OCI-LY3 (cell line): ENCODE data around the gene HIKESHI.

Experiments
- H2AFZ ChIP-seq: fragments of 200-600, 300-600 bp; shearing (Covaris generic); 2 replicates; pipeline ENCODE4 v1.6.0; 2014; ENCODE audit warnings: antibody characterized with exemption, low read depth, low read length
- H3K27ac ChIP-seq: fragments of 200-600, 300-600 bp; sonication (generic); 2 replicates; pipeline ENCODE4 v1.5.1; 2014; ENCODE audit warnings: mild to moderate bottlenecking, low read length, moderate library complexity, mixed read lengths
- H3K27me3 ChIP-seq: fragments of 200-600, 300-600 bp; sonication (generic); 2 replicates; pipeline ENCODE4 v1.6.1; 2014; ENCODE audit warnings: low read depth, low read length, mixed read lengths
- H3K36me3 ChIP-seq: fragments of 200-600, 300-600 bp; sonication (generic); replicated peaks from 2 replicates; pipeline ENCODE3; 2014; ENCODE audit warnings: low read depth, low read length, mixed read lengths
- H3K4me1 ChIP-seq: fragments of 300-600, 200-600 bp; sonication (generic); 2 replicates; pipeline ENCODE4 v1.6.1; 2014; ENCODE audit warnings: low read length, mixed read lengths
- H3K4me2 ChIP-seq: fragments of 200-600, 300-600 bp; sonication (generic); 2 replicates; pipeline ENCODE4 v1.6.1; 2014; ENCODE audit warnings: low read length, mixed read lengths
- H3K4me3 ChIP-seq: fragments of 300-600, 200-600 bp; sonication (generic); 2 replicates; pipeline ENCODE4 v1.5.1; 2014; ENCODE audit warnings: antibody characterized with exemption, mild to moderate bottlenecking, low read length, moderate library complexity
- H3K79me2 ChIP-seq: fragments of 300-600, 200-600 bp; shearing (Covaris generic); 2 replicates; pipeline ENCODE4 v1.6.1; 2014; ENCODE audit warnings: mild to moderate bottlenecking, low read length, mixed read lengths
- H3K9ac ChIP-seq: fragments of 300-600, 200-600 bp; shearing (Covaris generic); 2 replicates; pipeline ENCODE4 v1.6.0; 2014; ENCODE audit warnings: mild to moderate bottlenecking, low read length, moderate library complexity
- H3K9me3 ChIP-seq: fragments of 200-600, 300-600 bp; shearing (Covaris generic); 2 replicates; pipeline ENCODE4 v1.6.1; 2014; ENCODE audit warnings: low read length, mixed read lengths; ENCODE audit not compliant: insufficient read depth
- H4K20me1 ChIP-seq: fragments of 200-600, 300-600 bp; sonication (generic); 2 replicates; pipeline ENCODE4 v1.6.1; 2016; ENCODE audit warnings: low read length, mixed read lengths; ENCODE audit not compliant: insufficient read depth
- CTCF ChIP-seq: fragments of 200-600, 300-600 bp; sonication (generic); IDR thresholded peaks from 2 replicates; pipeline ENCODE4 v1.5.1; 2014; ENCODE audit warnings: antibody characterized with exemption, low read length, low read depth
- EZH2phosphoT487 ChIP-seq: fragments of 200-600 bp; shearing (Covaris generic); IDR thresholded peaks from 2 replicates; pipeline ENCODE4 v1.6.1; 2018; ENCODE audit warnings: antibody characterized with exemption, mixed run types, low read depth

HIKESHI gene

GRCh38 chr11:86383041-86383955 lies 81.3 kb downstream of the HIKESHI start:
- Histone ChIP-seq H2AFZ (no peak overlapping the region), H3K4me1 (no peaks in the 10 kb centered on the region), H4K20me1 (no peaks in the 10 kb centered on the region), H3K36me3 (no peaks in the 10 kb centered on the region), H3K27me3 (no peaks in the 10 kb centered on the region), H3K4me2 (no peak overlapping the region), H3K9me3 (no peaks in the 10 kb centered on the region), H3K79me2 (no peaks in the 10 kb centered on the region), H3K9ac (no peak overlapping the region), H3K4me3 (no peak overlapping the region), H3K27ac (no peak overlapping the region)
- no peak for TF ChIP-seq CTCF
- no peak for TF ChIP-seq EZH2phosphoT487

GRCh38 chr11:86386283-86386682 lies 84.2 kb downstream of the HIKESHI start:
- TF ChIP-seq CTCF, result no peak
- TF ChIP-seq EZH2phosphoT487, result no peak
- Histone ChIP-seq H3K27me3 (no peaks in the 10 kb centered on the region), H3K4me1 (peaks cover 10% of the 10 kb centered on the region), H3K27ac (no peak overlapping the region), H4K20me1 (no peaks in the 10 kb centered on the region), H3K79me2 (no peaks in the 10 kb centered on the region), H3K9ac (no peak overlapping the region), H3K9me3 (no peaks in the 10 kb centered on the region), H3K4me3 (no peak overlapping the region), H3K4me2 (no peak overlapping the region), H2AFZ (no peak overlapping the region), H3K36me3 (no peaks in the 10 kb centered on the region)

GRCh38 chr11:86386746-86387145 lies 84.7 kb downstream of the HIKESHI start:
- H4K20me1 ChIP-seq, result no peaks in the 10 kb centered on the region
- H3K27me3 ChIP-seq, result no peaks in the 10 kb centered on the region
- H3K9ac ChIP-seq, result no peak overlapping the region
- H3K4me1 ChIP-seq, result peaks cover 10% of the 10 kb centered on the region
- H3K79me2 ChIP-seq, result no peaks in the 10 kb centered on the region
- H3K36me3 ChIP-seq, result no peaks in the 10 kb centered on the region
- no peak overlapping the region for H2AFZ ChIP-seq
- H3K4me3 ChIP-seq, result no peak overlapping the region
- no peaks in the 10 kb centered on the region for H3K9me3 ChIP-seq
- no peak overlapping the region for H3K27ac ChIP-seq
- TF ChIP-seq EZH2phosphoT487 (no peak), CTCF (no peak)
- no peak overlapping the region for H3K4me2 ChIP-seq

- Histone ChIP-seq H3K4me1 (peaks cover 10% of the 10 kb centered on the region), H3K27me3 (no peaks in the 10 kb centered on the region), H3K4me3 (no peak overlapping the region), H3K27ac (no peak overlapping the region), H3K79me2 (no peaks in the 10 kb centered on the region), H3K36me3 (no peaks in the 10 kb centered on the region), H4K20me1 (no peaks in the 10 kb centered on the region), H3K9ac (no peak overlapping the region), H3K9me3 (no peaks in the 10 kb centered on the region), H2AFZ (no peak overlapping the region), H3K4me2 (no peak overlapping the region)
- no peak for TF ChIP-seq EZH2phosphoT487
- TF ChIP-seq CTCF, result no peak
Observed at GRCh38 chr11:86388198-86388597, 86.2 kb downstream of the HIKESHI start.
